D721Med (cell line): ENCODE results near the gene PLCD4.

Experiments
- DNase-seq: peaks from one replicate; pipeline ENCODE4 v3.0.0; 2011; ENCODE audit warnings: low spot score; ENCODE audit not compliant: insufficient read length
- FAIRE-seq: peaks from 2 replicates; lab custom pipeline; 2011; peaks lifted over from hg19 to GRCh38; lab: Jason Lieb, UNC
- TF ChIP-seq, protein P1 (sequence below): IDR thresholded peaks from 2 replicates; pipeline ENCODE4 v1.5.1; 2012; ENCODE audit warnings: mild to moderate bottlenecking, control low read depth; ENCODE audit not compliant: insufficient read depth; ENCODE audit errors: missing control alignments

The PLCD4 gene

DNA sequence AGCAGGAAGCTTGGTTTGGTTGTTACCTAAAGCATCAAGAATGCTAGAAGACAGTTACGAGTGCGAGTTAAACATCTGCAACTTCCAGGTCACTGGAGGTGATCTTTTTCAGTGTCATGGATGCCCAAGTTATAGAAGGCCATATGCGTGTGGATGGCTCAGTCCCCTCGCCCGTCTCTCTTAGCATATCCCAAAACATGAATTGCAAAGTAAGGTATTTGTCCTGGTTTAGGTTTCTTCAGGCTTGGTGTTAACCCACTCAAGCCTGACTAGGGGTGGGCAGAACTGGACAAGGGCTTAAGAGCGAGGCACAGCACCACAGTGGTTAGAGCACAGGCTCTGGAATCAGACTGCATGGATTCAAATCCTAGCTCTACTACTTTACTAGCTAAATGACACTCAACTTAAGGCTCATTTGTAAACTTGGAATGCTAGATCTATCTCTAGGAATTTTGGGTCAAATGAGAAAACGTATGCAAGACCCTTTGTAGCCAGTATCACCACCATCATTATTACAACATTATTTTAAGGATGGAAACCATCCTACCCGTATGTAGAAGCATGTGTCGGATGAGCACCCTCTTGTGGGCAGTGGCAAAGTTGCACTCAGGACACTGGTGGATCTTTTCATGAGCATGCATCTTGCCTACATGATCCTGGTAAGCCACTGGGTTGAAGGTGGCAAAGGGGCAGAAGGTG is 40.5 kb downstream of the PLCD4 start:
- TF ChIP-seq, protein P1, sequence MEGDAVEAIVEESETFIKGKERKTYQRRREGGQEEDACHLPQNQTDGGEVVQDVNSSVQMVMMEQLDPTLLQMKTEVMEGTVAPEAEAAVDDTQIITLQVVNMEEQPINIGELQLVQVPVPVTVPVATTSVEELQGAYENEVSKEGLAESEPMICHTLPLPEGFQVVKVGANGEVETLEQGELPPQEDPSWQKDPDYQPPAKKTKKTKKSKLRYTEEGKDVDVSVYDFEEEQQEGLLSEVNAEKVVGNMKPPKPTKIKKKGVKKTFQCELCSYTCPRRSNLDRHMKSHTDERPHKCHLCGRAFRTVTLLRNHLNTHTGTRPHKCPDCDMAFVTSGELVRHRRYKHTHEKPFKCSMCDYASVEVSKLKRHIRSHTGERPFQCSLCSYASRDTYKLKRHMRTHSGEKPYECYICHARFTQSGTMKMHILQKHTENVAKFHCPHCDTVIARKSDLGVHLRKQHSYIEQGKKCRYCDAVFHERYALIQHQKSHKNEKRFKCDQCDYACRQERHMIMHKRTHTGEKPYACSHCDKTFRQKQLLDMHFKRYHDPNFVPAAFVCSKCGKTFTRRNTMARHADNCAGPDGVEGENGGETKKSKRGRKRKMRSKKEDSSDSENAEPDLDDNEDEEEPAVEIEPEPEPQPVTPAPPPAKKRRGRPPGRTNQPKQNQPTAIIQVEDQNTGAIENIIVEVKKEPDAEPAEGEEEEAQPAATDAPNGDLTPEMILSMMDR: peak; percentile 79
- FAIRE-seq (peak; percentile 51), DNase-seq (peak; percentile 69)

- FAIRE-seq (no peak), DNase-seq (no peak)
- TF ChIP-seq, protein P1: no peak
These were observed 41.0 kb downstream of the PLCD4 start for GRCh38 chr2:218648787-218649100.

DNA sequence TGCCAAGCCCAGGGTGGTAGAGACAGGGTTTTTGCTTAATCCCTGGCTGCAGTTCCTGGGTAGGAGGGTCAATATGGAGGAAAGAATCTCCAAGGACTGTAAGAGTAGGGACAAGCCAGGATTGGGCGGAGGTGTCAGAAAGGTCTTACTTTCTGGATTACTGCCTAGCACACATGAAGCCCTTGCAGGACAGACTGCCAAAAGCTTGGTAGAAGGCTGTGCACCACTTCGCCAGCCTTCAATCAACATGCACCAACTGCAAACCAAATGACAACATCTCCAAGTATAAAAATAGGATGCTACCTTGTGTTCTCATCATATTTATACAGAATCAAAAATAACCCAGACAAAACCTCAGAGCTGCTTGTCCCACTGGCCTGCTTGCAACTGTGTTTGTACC is 48.1 kb downstream of the PLCD4 start:
- TF ChIP-seq, protein P1: no peak
- FAIRE-seq: no peak
- no peak for DNase-seq

GRCh38 chr2:218658671-218659257 is 51.1 kb downstream of the PLCD4 start:
- DNase-seq (no peak), FAIRE-seq (no peak)

DNA sequence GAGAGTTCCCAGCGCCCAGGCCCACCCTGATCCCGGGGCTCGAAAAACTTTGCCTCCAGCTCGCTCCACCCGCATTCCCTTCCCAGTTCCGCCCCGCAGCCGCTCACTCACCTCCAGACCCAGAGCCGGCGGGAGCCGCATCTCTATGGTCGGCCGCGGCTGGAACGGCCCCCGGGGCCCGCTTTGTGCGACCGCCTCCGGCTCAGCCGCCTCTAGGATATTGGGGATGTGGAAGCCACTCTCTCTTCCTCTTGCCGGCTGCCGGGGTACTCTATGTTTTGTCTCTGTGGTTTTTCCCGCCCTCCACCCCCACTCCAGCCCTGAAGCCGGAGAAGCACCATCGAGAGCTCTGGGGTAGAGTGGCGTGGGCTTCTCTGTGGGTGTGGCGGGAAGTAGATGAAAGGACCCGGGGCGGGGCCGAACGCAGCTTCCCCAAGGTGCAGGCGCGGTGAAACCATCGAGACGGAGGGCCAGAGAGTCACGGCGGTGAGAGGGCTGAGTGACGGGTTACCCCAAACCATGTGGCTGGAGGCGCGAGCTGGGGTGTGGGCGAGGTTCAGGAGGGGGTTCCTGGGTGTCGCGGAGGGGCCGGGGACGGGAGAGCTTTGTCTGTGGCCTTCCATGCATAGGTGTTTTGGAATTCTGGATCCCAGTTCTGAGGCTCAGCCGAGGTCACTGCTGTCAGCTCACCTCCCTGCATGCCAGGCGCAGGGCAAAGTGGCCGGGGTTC is 51.7 kb downstream of the PLCD4 start, which contains the start of the genes BCS1L and ZNF142:
BCS1L (plus strand) TSS at position 426 of the 730 bp plus-strand sequence. CDS start 1,305 bp downstream, outside the sequence.
ZNF142 (minus strand) TSS at position 366 of the 730 bp plus-strand sequence. CDS start 3,194 bp downstream, outside the sequence.
- FAIRE-seq (no peak), DNase-seq (peak; percentile 94)
- TF ChIP-seq, protein P1: no peak

More at GRCh38 chr2:218658671-218659257, 51.1 kb downstream of the PLCD4 start:
- TF ChIP-seq, protein P1: peak; percentile 37

DNA sequence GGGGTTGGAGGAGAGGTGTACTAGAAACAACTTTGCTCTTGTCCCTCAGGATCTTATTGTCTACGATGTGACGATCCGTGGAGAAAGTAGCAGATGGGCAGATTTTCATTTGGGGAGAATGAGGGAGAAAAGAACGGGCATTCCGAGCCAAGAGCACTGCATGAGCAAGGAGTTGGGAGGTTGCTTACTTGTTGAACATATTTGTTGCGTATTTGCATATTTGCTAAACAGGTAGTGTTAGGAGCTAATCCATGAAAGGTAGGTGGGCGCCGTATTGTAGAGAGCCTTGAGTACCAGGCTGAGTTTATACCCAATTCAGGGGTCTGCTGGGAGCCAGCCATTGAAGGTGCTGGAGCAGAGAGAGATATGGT is 52.3 kb downstream of the PLCD4 start:
- FAIRE-seq: no peak
- no peak for DNase-seq
- TF ChIP-seq, protein P1: no peak
